ENCODE measurements around the gene MCU. TPM values are rescaled to one million over a fixed set of nuclear protein-coding genes. Genes with fewer than 3 reads are reported as not detected.

Gene MCU
- total RNA-seq, 1 experiment from 2014 or later: 26.8 TPM

GRCh38 chr10:72756674-72757385 lies 64.9 kb downstream of the MCU start:
- H3K4me3 ChIP-seq (replicated peaks in 1 of 2; ENCODE audit: low read depth in 1 of 2, low read length in 2 of 2): no peak overlapping the region
- no peak for ATAC-seq
- H3K36me3 ChIP-seq (ENCODE audit: control insufficient read depth in 1 of 2, insufficient read depth in 2 of 2, low read length in 2 of 2): no peaks in the 10 kb centered on the region
- no peaks in the 10 kb centered on the region for H3K9me2 ChIP-seq (ENCODE audit: insufficient read depth)
- no peaks in the 10 kb centered on the region for H3K27me3 ChIP-seq (ENCODE audit: insufficient read depth, low read length)
- no peak for DNase-seq (ENCODE audit: low read depth, low spot score)
- H3K79me2 ChIP-seq (ENCODE audit: insufficient read depth, low read length): no peaks in the 10 kb centered on the region; the same call in 1 of the 2 replicates
- no peak overlapping the region for H3K4me2 ChIP-seq (ENCODE audit: low read length)
- H2AFZ ChIP-seq (ENCODE audit: low read depth, low read length, poor library complexity, severe bottlenecking): no peak overlapping the region
- intact Hi-C loops (cut with micrococcal nuclease): no loop called here
- ChIA-PET POLR2A (interaction anchor here (0.6 kb wide), 1 partner anchor 535 kb away, joined by 6 read pairs; no protein-coding TSS in a partner anchor), CTCF (no interaction called here), RAD21 (ENCODE audit: low non-redundant PET in 1 of 2, low total read pairs in 2 of 2, uncharacterized antibody in 2 of 2, unreplicated experiment in 2 of 2) (no interaction called here)
- H3K9ac ChIP-seq (ENCODE audit: low read length): no peak overlapping the region
- no peak overlapping the region for H3K27ac ChIP-seq (ENCODE audit: low read depth, low read length)
- BruUV-seq (replicated peaks): no TSS peak
- H3K4me1 ChIP-seq (ENCODE audit: control insufficient read depth in 1 of 2, insufficient read depth in 2 of 2, low read length in 2 of 2): peaks cover 0 to 10% of the 10 kb centered on the region in 2 experiments; a peak in 2 of 4 replicates
- H3K9me3 ChIP-seq (ENCODE audit: control insufficient read depth in 1 of 2, insufficient read depth in 1 of 2, low read depth in 1 of 2, low read length in 2 of 2): no peaks in the 10 kb centered on the region
- no peak for TF ChIP-seq SRF (IDR thresholded peaks at IDR 0.05; ENCODE audit: low read depth)
- TF ChIP-seq TCF7L2 (IDR thresholded peaks at IDR 0.05; ENCODE audit: borderline replicate concordance, extremely low read depth, insufficient read depth, insufficient read length): no peak
- no peak for TF ChIP-seq ZNF274 (IDR thresholded peaks at IDR 0.05; ENCODE audit: low read depth, low read length)
- no peak for TF ChIP-seq POLR2AphosphoS5 (IDR thresholded peaks at IDR 0.05; ENCODE audit: low read depth, low read length)
- TF ChIP-seq EZH2phosphoT487 (IDR thresholded peaks at IDR 0.05; ENCODE audit: borderline replicate concordance): no peak
- no peak for TF ChIP-seq ATF3 (IDR thresholded peaks at IDR 0.05)
- no peak for TF ChIP-seq JUND (IDR thresholded peaks at IDR 0.05)
- TF ChIP-seq, protein P1, sequence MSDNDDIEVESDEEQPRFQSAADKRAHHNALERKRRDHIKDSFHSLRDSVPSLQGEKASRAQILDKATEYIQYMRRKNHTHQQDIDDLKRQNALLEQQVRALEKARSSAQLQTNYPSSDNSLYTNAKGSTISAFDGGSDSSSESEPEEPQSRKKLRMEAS (IDR thresholded peaks at IDR 0.05): no peak
- no peak for TF ChIP-seq RAD21 (IDR thresholded peaks at IDR 0.05; ENCODE audit: low read depth)
- TF ChIP-seq ZBTB33 (IDR thresholded peaks at IDR 0.05; ENCODE audit: extremely low read depth, insufficient replicate concordance, low read length): no peak
- no peak for TF ChIP-seq CBX3 (IDR thresholded peaks at IDR 0.05; ENCODE audit: low read depth)
- TF ChIP-seq YY1 (IDR thresholded peaks at IDR 0.05; ENCODE audit: extremely low read depth, insufficient replicate concordance, low read depth, low read length): no peak
- no peaks in the 10 kb centered on the region for H4K20me1 ChIP-seq (ENCODE audit: insufficient read depth)

Measured in HCT116 (cell line).